Panc1 (cell line): ENCODE measurements around the gene FAM20A.

Experiments used
- CTCF ChIP-seq: fragments of 450-650 bp; IDR thresholded peaks from 2 replicates; pipeline ENCODE4 v1.5.1; 2017; ENCODE audit warnings: mild to moderate bottlenecking
- REST ChIP-seq, 2 experiments: IDR thresholded peaks; 2 replicates each; pipeline ENCODE4 v1.6.1; 2011 to 2012; ENCODE audit warnings: low read depth in 2 of 2, control low read depth in 1 of 2, low read length in 1 of 2, mild to moderate bottlenecking in 1 of 2, moderate library complexity in 1 of 2; ENCODE audit not compliant: insufficient read depth in 1 of 2
- TCF7L2 ChIP-seq: IDR thresholded peaks from 2 replicates; pipeline ENCODE4 v1.6.1; 2011; ENCODE audit warnings: mild to moderate bottlenecking, low read depth, low read length, inconsistent platforms

- TF ChIP-seq CTCF (no peak), REST (IDR thresholded peaks at IDR 0.05; ENCODE audit: insufficient read depth in 1 of 2, low read depth in 2 of 2, low read length in 1 of 2) (no peak), TCF7L2 (no peak)
Measured at GRCh38 chr17:68522266-68522665, 78.9 kb downstream of the FAM20A start.
